Measurements from ENCODE around the gene OLFM4. TPM values are rescaled to one million over a fixed set of nuclear protein-coding genes. Genes with fewer than 3 reads are reported as not detected.

OLFM4 gene
- total RNA-seq, 4 donors from 2014 or later = 613 to 1,604 (median 1,215) TPM

DNA sequence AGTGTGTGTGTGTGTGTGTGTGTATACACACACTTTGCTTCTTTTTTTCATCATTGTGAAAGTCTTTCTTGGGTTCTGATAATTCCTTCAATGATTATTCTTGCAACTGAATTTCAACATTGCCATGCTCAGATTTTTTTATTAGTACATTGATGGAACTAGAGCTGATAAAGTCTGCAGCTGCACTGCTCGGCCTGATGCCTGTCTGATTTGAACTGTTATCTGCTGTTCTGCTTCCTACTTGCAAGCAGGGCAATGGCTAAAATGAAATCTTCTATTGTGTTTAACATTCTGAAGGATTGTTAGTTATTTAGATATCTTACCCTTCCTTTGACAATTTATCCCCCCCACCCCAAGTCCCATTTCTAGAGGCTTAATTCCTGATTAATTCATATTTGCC lies 61.3 kb downstream of the OLFM4 start:
- H3K9me3 ChIP-seq = no peaks in the 10 kb centered on the region
- no peaks in the 10 kb centered on the region for H3K4me1 ChIP-seq
- TF ChIP-seq POLR2A (IDR thresholded peaks at IDR 0.05) (no peak), CTCF (IDR thresholded peaks at IDR 0.05) (no peak)
- H3K27me3 ChIP-seq = no peaks in the 10 kb centered on the region
- H3K36me3 ChIP-seq = no peaks in the 10 kb centered on the region
- no peak overlapping the region for H3K27ac ChIP-seq
- no peak overlapping the region for H3K4me3 ChIP-seq
- DNase-seq = no peak

- H3K27ac ChIP-seq = no peak overlapping the region
- H3K9me3 ChIP-seq = no peaks in the 10 kb centered on the region
- no peaks in the 10 kb centered on the region for H3K36me3 ChIP-seq
- no peak for DNase-seq
- H3K4me1 ChIP-seq = no peaks in the 10 kb centered on the region
- H3K4me3 ChIP-seq = no peak overlapping the region
- no peaks in the 10 kb centered on the region for H3K27me3 ChIP-seq
- TF ChIP-seq CTCF (IDR thresholded peaks at IDR 0.05) (no peak), POLR2A (IDR thresholded peaks at IDR 0.05) (no peak)
Measured at GRCh38 chr13:53090461-53090860, 61.8 kb downstream of the OLFM4 start.

GRCh38 chr13:53092931-53093330 lies 64.3 kb downstream of the OLFM4 start:
- DNase-seq = no peak
- H3K9me3 ChIP-seq = no peaks in the 10 kb centered on the region
- H3K27me3 ChIP-seq = no peaks in the 10 kb centered on the region
- H3K36me3 ChIP-seq = no peaks in the 10 kb centered on the region
- H3K4me1 ChIP-seq = no peaks in the 10 kb centered on the region
- TF ChIP-seq CTCF (IDR thresholded peaks at IDR 0.05) (no peak), POLR2A (IDR thresholded peaks at IDR 0.05) (no peak)
- no peak overlapping the region for H3K27ac ChIP-seq
- H3K4me3 ChIP-seq = no peak overlapping the region

GRCh38 chr13:53098455-53098854 lies 69.8 kb downstream of the OLFM4 start:
- no peaks in the 10 kb centered on the region for H3K9me3 ChIP-seq
- no peak overlapping the region for H3K4me3 ChIP-seq
- no peak for DNase-seq
- no peak overlapping the region for H3K27ac ChIP-seq
- no peaks in the 10 kb centered on the region for H3K36me3 ChIP-seq
- no peaks in the 10 kb centered on the region for H3K4me1 ChIP-seq
- no peaks in the 10 kb centered on the region for H3K27me3 ChIP-seq
- TF ChIP-seq CTCF (IDR thresholded peaks at IDR 0.05) (no peak), POLR2A (IDR thresholded peaks at IDR 0.05) (no peak)

DNA sequence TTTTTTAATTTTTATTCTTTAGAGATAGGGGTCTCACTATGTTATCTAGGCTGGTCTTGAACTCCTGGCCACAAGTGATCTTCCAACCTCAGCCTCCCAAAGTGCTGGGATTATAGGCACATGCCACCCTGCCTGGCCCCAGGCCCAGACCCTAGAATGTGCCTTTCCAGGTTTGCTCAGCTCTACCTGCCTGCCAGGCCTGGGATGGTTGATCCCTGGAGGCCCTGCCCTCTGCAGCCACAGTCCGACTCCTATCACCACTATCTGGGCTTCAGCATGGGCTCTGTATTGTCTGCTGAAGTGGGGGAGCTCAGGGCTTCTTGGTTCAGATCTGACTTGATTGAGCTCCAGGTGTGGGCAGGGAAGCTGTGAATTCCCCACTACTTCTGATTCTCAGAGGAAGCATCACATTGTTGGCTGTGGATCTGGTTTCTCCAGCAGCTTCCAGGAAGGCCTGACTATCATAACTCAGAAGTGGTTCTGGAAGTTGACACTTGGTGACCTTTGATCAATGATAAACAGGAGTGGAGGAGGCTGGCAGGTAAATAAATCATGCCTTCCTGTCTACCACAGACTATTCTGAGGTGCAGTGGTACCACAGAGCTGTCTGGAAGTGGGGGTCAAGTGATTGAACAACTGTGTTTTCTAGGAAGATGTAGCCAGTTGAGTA lies 71.9 kb downstream of the OLFM4 start:
- no peaks in the 10 kb centered on the region for H3K9me3 ChIP-seq
- H3K36me3 ChIP-seq = no peaks in the 10 kb centered on the region
- DNase-seq = no peak
- no peak overlapping the region for H3K27ac ChIP-seq
- no peak overlapping the region for H3K4me3 ChIP-seq
- H3K4me1 ChIP-seq = no peaks in the 10 kb centered on the region
- no peak for TF ChIP-seq POLR2A (IDR thresholded peaks at IDR 0.05)
- TF ChIP-seq CTCF (IDR thresholded peaks at IDR 0.05) = no peak
- H3K27me3 ChIP-seq = no peaks in the 10 kb centered on the region

Other genes with a start within 250 kb of the OLFM4 start
- gene PCDH8, start 180.2 kb upstream of the OLFM4 start, total RNA-seq = not detected